ENCODE results near the gene SH2D4B. TPM values are rescaled to one million over a fixed set of nuclear protein-coding genes. Genes with fewer than 3 reads are reported as not detected.

The SH2D4B gene
- total RNA-seq, 1 donor from 2014 or later = 1.4 TPM

- no peaks in the 10 kb centered on the region for H3K27me3 ChIP-seq (ENCODE audit: low read depth)
- ATAC-seq (no peak), DNase-seq (no peak)
- peaks cover 97% of the 10 kb centered on the region for H3K4me1 ChIP-seq
- TF ChIP-seq, protein P1, sequence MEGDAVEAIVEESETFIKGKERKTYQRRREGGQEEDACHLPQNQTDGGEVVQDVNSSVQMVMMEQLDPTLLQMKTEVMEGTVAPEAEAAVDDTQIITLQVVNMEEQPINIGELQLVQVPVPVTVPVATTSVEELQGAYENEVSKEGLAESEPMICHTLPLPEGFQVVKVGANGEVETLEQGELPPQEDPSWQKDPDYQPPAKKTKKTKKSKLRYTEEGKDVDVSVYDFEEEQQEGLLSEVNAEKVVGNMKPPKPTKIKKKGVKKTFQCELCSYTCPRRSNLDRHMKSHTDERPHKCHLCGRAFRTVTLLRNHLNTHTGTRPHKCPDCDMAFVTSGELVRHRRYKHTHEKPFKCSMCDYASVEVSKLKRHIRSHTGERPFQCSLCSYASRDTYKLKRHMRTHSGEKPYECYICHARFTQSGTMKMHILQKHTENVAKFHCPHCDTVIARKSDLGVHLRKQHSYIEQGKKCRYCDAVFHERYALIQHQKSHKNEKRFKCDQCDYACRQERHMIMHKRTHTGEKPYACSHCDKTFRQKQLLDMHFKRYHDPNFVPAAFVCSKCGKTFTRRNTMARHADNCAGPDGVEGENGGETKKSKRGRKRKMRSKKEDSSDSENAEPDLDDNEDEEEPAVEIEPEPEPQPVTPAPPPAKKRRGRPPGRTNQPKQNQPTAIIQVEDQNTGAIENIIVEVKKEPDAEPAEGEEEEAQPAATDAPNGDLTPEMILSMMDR (IDR thresholded peaks at IDR 0.05) = no peak
- H3K36me3 ChIP-seq = peaks cover 26% of the 10 kb centered on the region
- no peaks in the 10 kb centered on the region for H3K9me3 ChIP-seq
- no peak overlapping the region for H3K4me3 ChIP-seq
- intact Hi-C loops (cut with DNase I) = loop anchor here (10.0 kb wide), 1 partner anchor 58 kb away; no protein-coding TSS in a partner anchor
- peak overlapping the region; percentile 83 for H3K27ac ChIP-seq
These were observed 34.8 kb upstream of the SH2D4B start for GRCh38 chr10:80502621-80503583.

DNA sequence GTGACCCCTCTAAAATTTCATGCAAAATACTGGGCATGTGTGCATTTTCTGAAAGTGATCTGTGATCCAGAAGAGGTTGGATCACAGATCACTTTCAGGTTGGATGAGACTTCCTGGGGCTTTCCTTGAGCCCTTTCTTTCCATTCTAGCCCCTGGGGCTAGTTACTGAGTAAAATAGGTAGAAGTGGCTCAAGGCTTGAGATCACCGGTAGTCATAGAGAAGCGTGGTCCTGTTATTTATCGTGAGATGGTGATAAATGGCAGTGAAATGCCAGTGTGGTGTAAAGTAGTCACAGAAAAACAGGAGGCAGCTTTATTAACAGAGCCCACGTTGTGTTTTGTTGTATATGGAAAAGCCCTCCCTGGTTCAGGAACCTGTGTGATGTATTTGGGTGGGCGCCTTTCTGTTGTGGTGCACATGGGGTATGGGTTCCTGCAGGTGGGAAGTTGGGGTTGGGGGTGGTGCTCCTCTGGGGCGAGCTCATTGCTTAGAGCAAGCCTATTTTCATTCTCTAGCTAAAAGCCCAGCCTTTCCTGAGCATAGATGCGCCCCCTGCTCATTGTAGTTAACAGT is 34.0 kb upstream of the SH2D4B start:
- H3K36me3 ChIP-seq = peaks cover 34% of the 10 kb centered on the region
- H3K27ac ChIP-seq = peak overlapping the region; percentile 74
- H3K4me1 ChIP-seq = peaks cover 97% of the 10 kb centered on the region
- H3K27me3 ChIP-seq (ENCODE audit: low read depth) = no peaks in the 10 kb centered on the region
- TF ChIP-seq, protein P1 (IDR thresholded peaks at IDR 0.05) = no peak
- DNase-seq (no peak), ATAC-seq (no peak)
- intact Hi-C loops (cut with DNase I) = loop anchor here (10.0 kb wide), 1 partner anchor 59 kb away; no protein-coding TSS in a partner anchor
- no peaks in the 10 kb centered on the region for H3K9me3 ChIP-seq
- no peak overlapping the region for H3K4me3 ChIP-seq

DNA sequence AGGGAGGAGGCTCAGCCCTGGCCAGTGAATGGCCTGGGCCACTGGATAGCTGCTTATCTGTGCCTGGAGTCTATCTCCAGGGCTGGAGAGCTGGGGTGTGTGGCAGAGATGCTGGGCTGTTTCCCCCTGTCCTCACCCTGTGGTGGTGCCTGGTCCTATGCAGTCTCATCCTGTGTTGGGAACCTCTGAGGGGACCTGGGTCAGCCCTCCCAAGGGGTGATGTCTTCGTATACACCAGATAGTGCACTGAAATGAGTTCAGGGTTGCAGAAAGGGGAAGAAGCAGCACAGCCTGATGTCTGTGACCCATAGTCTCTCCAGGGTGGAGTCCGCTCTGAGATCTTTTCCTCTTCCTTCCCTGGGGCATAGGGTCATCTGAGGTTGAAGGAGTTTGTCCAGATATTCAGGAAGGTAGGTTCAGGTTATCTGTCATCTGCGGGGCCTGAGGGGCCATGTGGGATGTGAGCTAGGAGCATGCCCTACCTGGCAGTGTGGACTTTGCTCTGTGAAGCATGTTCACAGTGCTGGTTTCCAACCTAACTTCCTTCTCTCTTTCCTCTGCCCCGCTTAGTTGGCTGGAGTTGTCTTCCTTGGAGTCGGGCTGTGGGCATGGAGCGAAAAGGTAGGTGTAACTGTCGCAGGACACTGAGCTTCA is 33.4 kb upstream of the SH2D4B start:
- intact Hi-C loops (cut with DNase I) = loop anchor here (10.0 kb wide), 1 partner anchor 59 kb away; no protein-coding TSS in a partner anchor
- H3K36me3 ChIP-seq = peaks cover 40% of the 10 kb centered on the region
- DNase-seq = no peak
- H3K27ac ChIP-seq = peak overlapping the region; percentile 74
- H3K9me3 ChIP-seq = no peaks in the 10 kb centered on the region
- peaks cover 97% of the 10 kb centered on the region for H3K4me1 ChIP-seq
- no peak overlapping the region for H3K4me3 ChIP-seq
- TF ChIP-seq, protein P1 (IDR thresholded peaks at IDR 0.05) = no peak
- no peaks in the 10 kb centered on the region for H3K27me3 ChIP-seq (ENCODE audit: low read depth)
- peak; percentile 9 to 50 for ATAC-seq

DNA sequence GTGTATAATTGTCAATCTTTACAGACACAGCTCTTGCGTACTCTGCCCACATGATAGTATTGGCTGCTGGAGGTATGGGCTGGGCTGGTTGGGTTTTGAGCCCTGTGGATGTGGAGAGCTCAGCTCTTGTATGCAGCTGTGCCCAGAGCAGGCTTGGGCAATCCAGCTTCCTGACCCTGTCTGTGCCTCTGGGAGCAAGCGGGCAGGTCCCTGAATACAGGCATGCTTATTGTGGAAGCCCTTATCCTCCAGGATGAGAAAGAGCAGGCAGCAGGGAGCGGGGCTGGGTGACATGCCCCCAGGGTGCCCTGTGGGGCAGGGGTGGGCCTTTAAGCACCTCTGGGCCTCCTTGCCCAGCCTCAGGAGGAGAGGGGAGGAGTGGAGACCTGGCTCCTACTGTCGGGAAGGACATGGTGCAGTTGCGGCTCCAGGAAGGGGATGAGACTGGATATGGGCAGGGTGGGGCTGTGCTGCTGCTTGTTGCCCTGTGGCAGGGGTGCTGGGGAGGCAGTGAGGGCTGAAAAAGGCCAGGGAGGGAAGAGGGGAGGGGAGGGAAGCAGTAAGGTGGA is 32.7 kb upstream of the SH2D4B start:
- TF ChIP-seq, protein P1 (IDR thresholded peaks at IDR 0.05) = no peak
- H3K27me3 ChIP-seq (ENCODE audit: low read depth) = no peaks in the 10 kb centered on the region
- H3K4me1 ChIP-seq = peaks cover 97% of the 10 kb centered on the region
- H3K36me3 ChIP-seq = peaks cover 47% of the 10 kb centered on the region
- H3K9me3 ChIP-seq = no peaks in the 10 kb centered on the region
- no peak for DNase-seq
- peak in 1 of 2 donors; percentile 4 for ATAC-seq
- intact Hi-C loops (cut with DNase I) = loop anchor here (10.0 kb wide), 1 partner anchor 60 kb away; no protein-coding TSS in a partner anchor
- no peak overlapping the region for H3K4me3 ChIP-seq
- peak overlapping the region; percentile 74 for H3K27ac ChIP-seq

DNA sequence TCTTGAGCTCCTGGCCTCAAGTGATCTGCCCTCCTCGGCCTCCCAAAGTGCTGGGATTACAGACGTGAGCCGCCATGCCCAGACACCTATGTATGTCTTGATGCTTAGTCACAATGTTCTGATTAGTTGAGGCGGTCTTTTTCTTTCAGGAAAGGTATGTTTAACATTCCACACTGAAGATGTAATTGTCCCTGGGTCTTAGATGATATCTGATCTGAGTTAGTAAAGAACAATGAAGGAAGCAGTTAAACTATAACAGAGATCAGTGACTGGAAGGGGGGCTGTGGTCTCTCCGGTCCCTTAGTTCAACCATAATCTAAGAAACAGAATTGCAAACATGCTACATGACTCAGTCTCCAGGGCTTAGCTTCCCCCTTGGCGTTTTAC is 31.5 kb upstream of the SH2D4B start:
- H3K4me1 ChIP-seq = peaks cover 97% of the 10 kb centered on the region
- TF ChIP-seq, protein P1 (IDR thresholded peaks at IDR 0.05) = no peak
- ATAC-seq (peak in 1 of 2 donors; percentile 5), DNase-seq (no peak)
- no peak overlapping the region for H3K4me3 ChIP-seq
- H3K9me3 ChIP-seq = no peaks in the 10 kb centered on the region
- intact Hi-C loops (cut with DNase I) = loop anchor here (10.0 kb wide), 1 partner anchor 61 kb away; no protein-coding TSS in a partner anchor
- H3K27me3 ChIP-seq (ENCODE audit: low read depth) = no peaks in the 10 kb centered on the region
- H3K27ac ChIP-seq = peak overlapping the region; percentile 74
- H3K36me3 ChIP-seq = peaks cover 59% of the 10 kb centered on the region
